ENCODE data around the gene CACHD1.

CACHD1 gene

DNA sequence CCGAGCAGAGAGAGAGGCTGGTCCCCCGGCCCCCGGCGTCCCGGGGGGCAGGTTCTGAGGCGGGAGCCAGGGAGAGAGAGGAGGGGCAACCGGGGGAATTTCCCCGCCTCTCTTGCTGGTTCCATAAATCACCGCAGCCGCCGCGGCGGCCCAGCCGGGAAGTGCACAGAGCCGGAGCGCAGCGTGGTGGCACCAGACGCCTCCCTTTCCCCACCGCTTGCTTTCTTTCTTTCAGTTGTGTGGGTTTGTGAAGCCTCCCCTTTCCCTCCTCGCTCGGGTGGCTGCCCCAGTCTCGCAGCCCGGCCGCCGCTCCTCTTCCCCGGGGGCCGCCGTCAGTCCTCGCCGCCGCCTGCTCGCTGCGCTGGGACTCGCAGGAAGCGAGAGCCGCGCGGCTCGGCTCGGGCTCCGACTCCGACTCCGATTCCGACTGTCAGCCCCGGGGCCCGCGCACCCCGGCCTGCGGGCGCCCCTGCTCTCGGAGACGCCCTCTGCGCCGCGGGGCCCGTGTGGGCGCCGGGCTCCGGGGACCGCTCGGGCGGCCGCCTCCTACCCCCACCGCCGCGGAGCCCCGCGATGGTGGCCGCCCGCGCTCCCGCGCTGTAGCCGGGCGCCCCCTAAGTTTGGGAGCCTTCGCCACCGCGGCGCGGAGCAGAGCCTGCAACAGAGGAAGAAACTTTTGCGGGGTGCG is at the start of gene CACHD1:
Gene CACHD1, plus strand, starts transcription at position 153 of the 688 bp plus-strand sequence. CDS start 616 bp downstream, outside the sequence.
- DNase-seq, result peak; percentile 81
- no peaks in the 10 kb centered on the region for H3K9me3 Mint-ChIP-seq
- H3K4me3 Mint-ChIP-seq, result peak within 1 kb of the TSS; percentile 82
- H3K27ac Mint-ChIP-seq, result peak within 1 kb of the TSS; percentile 73
- H3K4me1 Mint-ChIP-seq (ENCODE audit: low read depth), result peaks cover 18% of the 10 kb centered on the region
- peaks cover 48% of the 10 kb centered on the region for H3K27me3 Mint-ChIP-seq
- no peaks in the 10 kb centered on the region for H3K36me3 Mint-ChIP-seq (ENCODE audit: low read depth)

DNA sequence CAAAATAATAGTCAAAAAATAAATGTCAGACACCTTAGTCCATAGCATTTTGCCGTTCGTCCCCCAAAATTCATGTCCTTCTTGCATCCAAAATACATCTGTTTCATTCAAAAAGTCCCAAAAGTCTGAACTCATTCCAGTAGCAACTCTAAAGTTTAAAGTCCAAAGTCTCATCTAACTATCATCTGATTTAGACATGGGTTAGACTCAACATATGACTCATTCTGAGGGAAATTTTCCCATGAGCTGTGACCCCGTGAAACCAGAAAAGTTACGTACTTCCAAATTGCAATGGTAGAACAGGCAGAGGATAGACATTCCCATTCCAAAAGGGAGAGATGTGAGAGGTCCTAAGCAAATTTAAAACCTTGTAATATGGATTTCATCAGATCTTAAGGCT is 48.6 kb upstream of the CACHD1 start:
- Mint-ChIP-seq H3K36me3 (ENCODE audit: low read depth) (no peaks in the 10 kb centered on the region), H3K27me3 (no peaks in the 10 kb centered on the region), H3K4me3 (no peak overlapping the region), H3K4me1 (ENCODE audit: low read depth) (no peaks in the 10 kb centered on the region), H3K27ac (no peak overlapping the region), H3K9me3 (no peaks in the 10 kb centered on the region)
- DNase-seq, result no peak

DNA sequence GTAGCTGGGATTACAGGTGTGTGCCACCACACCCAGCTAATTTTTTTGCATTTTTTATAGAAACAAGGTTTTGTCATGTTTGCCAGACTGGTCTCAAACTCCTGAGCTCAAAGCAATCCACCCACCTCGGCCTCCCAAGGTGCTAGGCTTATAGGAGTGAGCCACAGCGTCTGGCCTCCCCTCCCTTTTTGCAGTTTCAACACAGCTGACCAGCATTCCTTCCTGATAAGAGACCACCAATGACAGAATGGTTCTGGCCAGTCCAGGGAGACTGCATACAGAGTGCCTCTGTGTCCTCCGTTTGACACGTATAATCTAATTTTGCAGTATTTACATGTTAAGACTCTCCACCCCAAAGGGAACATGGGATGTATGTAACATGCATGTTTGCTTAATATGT is 46.4 kb upstream of the CACHD1 start:
- no peaks in the 10 kb centered on the region for H3K27me3 Mint-ChIP-seq
- no peaks in the 10 kb centered on the region for H3K9me3 Mint-ChIP-seq
- no peak overlapping the region for H3K4me3 Mint-ChIP-seq
- no peak for DNase-seq
- no peaks in the 10 kb centered on the region for H3K4me1 Mint-ChIP-seq (ENCODE audit: low read depth)
- no peak overlapping the region for H3K27ac Mint-ChIP-seq
- H3K36me3 Mint-ChIP-seq (ENCODE audit: low read depth), result no peaks in the 10 kb centered on the region

- H3K27me3 Mint-ChIP-seq, result no peaks in the 10 kb centered on the region
- H3K4me3 Mint-ChIP-seq, result no peak overlapping the region
- H3K4me1 Mint-ChIP-seq (ENCODE audit: low read depth), result no peaks in the 10 kb centered on the region
- no peak for DNase-seq
- no peaks in the 10 kb centered on the region for H3K9me3 Mint-ChIP-seq
- H3K36me3 Mint-ChIP-seq (ENCODE audit: low read depth), result no peaks in the 10 kb centered on the region
- H3K27ac Mint-ChIP-seq, result no peak overlapping the region
These were observed 45.5 kb upstream of the CACHD1 start for GRCh38 chr1:64424412-64424811.

DNA sequence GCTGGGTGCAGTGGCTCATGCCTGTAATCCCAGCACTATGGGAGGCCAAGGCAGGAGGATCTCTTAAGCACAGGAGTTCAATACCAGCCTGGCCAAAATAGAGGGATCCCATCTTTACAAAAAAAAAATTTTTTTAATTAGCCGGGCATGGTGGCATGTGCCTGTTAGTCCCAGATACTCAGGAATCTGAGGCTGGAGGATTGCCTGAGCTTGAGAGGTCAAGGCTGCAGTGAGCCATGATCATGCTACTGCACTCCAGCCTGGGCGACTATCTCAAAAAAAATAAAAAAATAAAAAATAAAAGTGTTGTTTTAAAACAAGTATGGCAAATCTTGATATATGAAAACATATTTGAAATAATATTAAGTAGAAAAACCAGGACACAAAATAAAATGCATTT is 44.4 kb upstream of the CACHD1 start:
- H3K9me3 Mint-ChIP-seq, result no peaks in the 10 kb centered on the region
- DNase-seq, result no peak
- no peaks in the 10 kb centered on the region for H3K4me1 Mint-ChIP-seq (ENCODE audit: low read depth)
- no peaks in the 10 kb centered on the region for H3K36me3 Mint-ChIP-seq (ENCODE audit: low read depth)
- H3K27me3 Mint-ChIP-seq, result no peaks in the 10 kb centered on the region
- no peak overlapping the region for H3K27ac Mint-ChIP-seq
- no peak overlapping the region for H3K4me3 Mint-ChIP-seq

DNA sequence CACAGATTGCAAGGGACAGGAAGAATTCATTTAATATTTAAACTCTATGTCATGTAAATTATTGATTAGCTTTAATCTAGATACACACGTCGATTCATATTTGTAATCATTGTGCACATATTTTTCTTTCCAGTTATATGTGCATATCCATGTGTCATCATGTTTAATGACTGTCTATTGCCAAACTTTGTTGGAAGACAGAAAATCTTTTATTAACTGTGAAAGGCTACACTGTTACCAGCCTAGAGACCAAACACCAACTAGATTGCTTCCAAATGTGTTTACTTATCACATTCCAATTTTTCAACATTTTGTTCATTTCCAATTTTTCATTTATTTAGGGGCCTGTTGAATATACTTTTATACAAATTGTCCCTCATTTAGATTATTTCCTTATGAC is 43.2 kb upstream of the CACHD1 start:
- Mint-ChIP-seq H3K4me1 (ENCODE audit: low read depth) (no peaks in the 10 kb centered on the region), H3K36me3 (ENCODE audit: low read depth) (no peaks in the 10 kb centered on the region), H3K4me3 (no peak overlapping the region), H3K27me3 (no peaks in the 10 kb centered on the region), H3K27ac (no peak overlapping the region), H3K9me3 (no peaks in the 10 kb centered on the region)
- DNase-seq, result no peak

DNA sequence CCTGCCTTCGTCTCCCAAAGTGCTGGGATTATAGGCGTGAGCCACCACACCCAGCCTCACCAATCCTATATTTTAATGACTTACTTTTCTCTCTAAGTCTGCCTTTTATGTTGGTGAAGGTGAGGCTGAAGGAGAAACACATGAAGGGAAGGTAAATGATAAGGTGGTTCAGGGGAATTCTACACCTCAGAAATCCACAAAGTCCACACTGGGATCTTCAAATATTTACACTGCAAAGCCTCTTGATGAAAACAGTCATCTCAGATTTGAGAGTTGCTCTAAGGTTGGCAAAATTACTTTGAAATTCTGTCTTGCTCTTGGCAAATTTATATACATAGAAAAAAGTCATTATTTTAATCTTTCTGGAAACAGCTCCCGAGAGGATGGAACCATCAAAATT is 42.0 kb upstream of the CACHD1 start:
- no peaks in the 10 kb centered on the region for H3K36me3 Mint-ChIP-seq (ENCODE audit: low read depth)
- H3K27me3 Mint-ChIP-seq, result peaks cover 4% of the 10 kb centered on the region
- H3K9me3 Mint-ChIP-seq, result no peaks in the 10 kb centered on the region
- no peak overlapping the region for H3K27ac Mint-ChIP-seq
- no peaks in the 10 kb centered on the region for H3K4me1 Mint-ChIP-seq (ENCODE audit: low read depth)
- no peak overlapping the region for H3K4me3 Mint-ChIP-seq
- DNase-seq, result no peak

GRCh38 chr1:64433308-64433707 is 36.6 kb upstream of the CACHD1 start:
- no peaks in the 10 kb centered on the region for H3K9me3 Mint-ChIP-seq
- no peak overlapping the region for H3K4me3 Mint-ChIP-seq
- H3K4me1 Mint-ChIP-seq (ENCODE audit: low read depth), result no peaks in the 10 kb centered on the region
- peaks cover 4% of the 10 kb centered on the region for H3K27me3 Mint-ChIP-seq
- no peaks in the 10 kb centered on the region for H3K36me3 Mint-ChIP-seq (ENCODE audit: low read depth)
- no peak overlapping the region for H3K27ac Mint-ChIP-seq
- DNase-seq, result no peak

GRCh38 chr1:64433747-64434146 is 36.2 kb upstream of the CACHD1 start:
- DNase-seq, result no peak
- peaks cover 4% of the 10 kb centered on the region for H3K27me3 Mint-ChIP-seq
- H3K27ac Mint-ChIP-seq, result no peak overlapping the region
- no peaks in the 10 kb centered on the region for H3K9me3 Mint-ChIP-seq
- no peaks in the 10 kb centered on the region for H3K4me1 Mint-ChIP-seq (ENCODE audit: low read depth)
- no peak overlapping the region for H3K4me3 Mint-ChIP-seq
- no peaks in the 10 kb centered on the region for H3K36me3 Mint-ChIP-seq (ENCODE audit: low read depth)

GRCh38 chr1:64435000-64435399 is 34.9 kb upstream of the CACHD1 start:
- DNase-seq, result no peak

GRCh38 chr1:64437453-64437852 is 32.5 kb upstream of the CACHD1 start:
- Mint-ChIP-seq H3K9me3 (no peaks in the 10 kb centered on the region), H3K36me3 (ENCODE audit: low read depth) (no peaks in the 10 kb centered on the region), H3K4me3 (no peak overlapping the region)

More at GRCh38 chr1:64435000-64435399, 34.9 kb upstream of the CACHD1 start:
- Mint-ChIP-seq H3K4me3 (no peak overlapping the region), H3K27me3 (peaks cover 4% of the 10 kb centered on the region), H3K36me3 (ENCODE audit: low read depth) (no peaks in the 10 kb centered on the region), H3K4me1 (ENCODE audit: low read depth) (no peaks in the 10 kb centered on the region), H3K27ac (no peak overlapping the region), H3K9me3 (no peaks in the 10 kb centered on the region)

DNA sequence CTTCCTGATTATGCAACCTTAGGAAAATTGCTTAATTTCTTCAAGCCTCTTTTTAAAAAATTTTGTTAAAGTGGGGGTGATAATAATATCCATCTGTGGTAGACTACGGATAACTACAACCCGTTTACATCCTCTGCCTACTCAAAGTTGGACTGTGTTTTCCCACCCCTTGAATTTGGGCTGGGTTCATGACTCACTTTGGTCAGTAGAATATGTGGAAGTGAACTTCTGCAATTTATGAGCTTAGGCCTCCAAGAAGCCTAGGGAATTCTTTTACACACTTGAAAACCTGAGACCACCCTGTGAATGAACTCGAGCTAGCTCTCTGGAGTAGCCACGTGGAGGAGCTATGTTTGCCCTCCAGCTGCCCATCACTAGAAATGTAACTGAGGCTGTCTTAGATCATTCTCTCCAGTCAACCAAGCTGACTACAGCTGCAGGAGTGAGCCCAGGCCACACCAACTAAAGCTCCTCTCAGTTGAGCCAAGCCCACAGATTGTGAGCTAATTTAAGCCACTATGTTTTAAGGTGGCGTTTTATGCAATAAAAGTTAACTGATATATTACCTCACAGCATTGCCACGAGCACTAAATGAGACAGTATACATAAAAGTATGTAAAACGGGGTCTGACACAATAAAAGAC is 29.6 kb upstream of the CACHD1 start:
- Mint-ChIP-seq H3K4me3 (no peak overlapping the region), H3K36me3 (ENCODE audit: low read depth) (no peaks in the 10 kb centered on the region), H3K27me3 (no peaks in the 10 kb centered on the region), H3K9me3 (no peaks in the 10 kb centered on the region), H3K27ac (no peak overlapping the region), H3K4me1 (ENCODE audit: low read depth) (no peaks in the 10 kb centered on the region)
- DNase-seq, result no peak

More at GRCh38 chr1:64437453-64437852, 32.5 kb upstream of the CACHD1 start:
- Mint-ChIP-seq H3K27me3 (peaks cover under 1% of the 10 kb centered on the region), H3K4me1 (ENCODE audit: low read depth) (no peaks in the 10 kb centered on the region), H3K27ac (no peak overlapping the region)
- no peak for DNase-seq

- Mint-ChIP-seq H3K9me3 (no peaks in the 10 kb centered on the region), H3K27ac (no peak overlapping the region), H3K4me1 (ENCODE audit: low read depth) (no peaks in the 10 kb centered on the region), H3K4me3 (no peak overlapping the region), H3K36me3 (ENCODE audit: low read depth) (no peaks in the 10 kb centered on the region), H3K27me3 (peaks cover 7% of the 10 kb centered on the region)
- no peak for DNase-seq
These were observed 18.5 kb upstream of the CACHD1 start for GRCh38 chr1:64451440-64451839.

GRCh38 chr1:64453688-64454087 is 16.2 kb upstream of the CACHD1 start:
- no peak overlapping the region for H3K4me3 Mint-ChIP-seq
- no peak for DNase-seq
- H3K4me1 Mint-ChIP-seq (ENCODE audit: low read depth), result no peaks in the 10 kb centered on the region
- no peaks in the 10 kb centered on the region for H3K9me3 Mint-ChIP-seq
- H3K27ac Mint-ChIP-seq, result no peak overlapping the region
- H3K27me3 Mint-ChIP-seq, result peaks cover 3% of the 10 kb centered on the region
- H3K36me3 Mint-ChIP-seq (ENCODE audit: low read depth), result no peaks in the 10 kb centered on the region

- DNase-seq, result no peak
- Mint-ChIP-seq H3K9me3 (no peaks in the 10 kb centered on the region), H3K4me1 (ENCODE audit: low read depth) (no peaks in the 10 kb centered on the region), H3K27me3 (peaks cover 4% of the 10 kb centered on the region), H3K4me3 (no peak overlapping the region), H3K27ac (no peak overlapping the region), H3K36me3 (ENCODE audit: low read depth) (no peaks in the 10 kb centered on the region)
These were observed 11.0 kb upstream of the CACHD1 start for GRCh38 chr1:64458915-64459314.

Measured in activated T-cell treated with anti-CD3 and anti-CD28 coated beads, Interleukin-2, amount 50 U/mL, for 24 hours (primary cell).